Measurements from ENCODE around the gene PRDM5.

GRCh38 chr4:120853161-120853935 is 69.2 kb downstream of the PRDM5 start:
- TF ChIP-seq CC2D1A (IDR thresholded peaks at IDR 0.05) (no peak), RCOR1 (IDR thresholded peaks at IDR 0.05; ENCODE audit: borderline replicate concordance in 1 of 2, low read depth in 2 of 2, low read length in 2 of 2) (no peak), CHCHD3 (CRISPR knock-in tag; IDR thresholded peaks at IDR 0.05) (no peak)
